Transverse colon (tissue), 4 donors: ENCODE results near the gene TOP2B. TPM values are rescaled to one million over a fixed set of nuclear protein-coding genes. Genes with fewer than 3 reads are reported as not detected.

ENCODE experiments used
- DNase-seq: peaks from one replicate; pipeline ENCODE4 v3.0.0-alpha.2; 2019
- H3K27ac ChIP-seq, 4 donors: fragments of 200-600 bp; sonication (generic); 2 replicates each; pipeline ENCODE4 v1.5.1; 2016 to 2018; ENCODE audit warnings: inconsistent platforms in 4 of 4
- H3K27me3 ChIP-seq: fragments of 200-600 bp; sonication (generic); 2 replicates; pipeline ENCODE4 v1.5.1; 2017; ENCODE audit warnings: inconsistent platforms
- H3K36me3 ChIP-seq, 4 donors: fragments of 200-600 bp; sonication (generic); 2 replicates each; pipeline ENCODE4 v1.5.1; 2017 to 2019; ENCODE audit warnings: inconsistent platforms in 4 of 4
- H3K4me1 ChIP-seq, 4 donors: fragments of 200-600 bp; sonication (generic); 2 replicates each; pipeline ENCODE4 v1.5.1; 2017 to 2020; ENCODE audit warnings: inconsistent platforms in 4 of 4
- H3K4me3 ChIP-seq, 4 donors: fragments of 200-600 bp; sonication (generic); 1 replicate in 1 of 4; 2 replicates in 3 of 4; pipeline versions ENCODE4 v1.5.1 to v1.6.1; 2017 to 2019; ENCODE audit warnings: inconsistent platforms in 4 of 4
- H3K9me3 ChIP-seq, 2 donors: fragments of 200-600 bp; sonication (generic); 2 replicates each; pipeline ENCODE4 v1.5.1; 2017 to 2019; ENCODE audit warnings: inconsistent platforms in 2 of 2
- EP300 ChIP-seq: sonication (generic); formaldehyde crosslinking; IDR thresholded peaks from one replicate; pipeline ENCODE4 v1.6.1; 2017; ENCODE audit warnings: antibody characterized with exemption, low read depth
- POLR2A ChIP-seq: fragments of 450-650 bp; IDR thresholded peaks from one replicate; pipeline ENCODE4 v1.6.1; 2016; ENCODE audit warnings: antibody characterized with exemption, mild to moderate bottlenecking, moderate library complexity
- POLR2AphosphoS5 ChIP-seq, 3 donors: sonication (generic); formaldehyde crosslinking; IDR thresholded peaks; one replicate each; pipeline ENCODE4 v1.6.1; 2016; ENCODE audit warnings: antibody characterized with exemption in 3 of 3
- WGBS, 2 donors: methylation state at CpG; one replicate each; pipeline ENCODE4 v1.1.5; 2018; ENCODE audit warnings: low coverage in 1 of 2; 5-methylcytosine and 5-hydroxymethylcytosine counted together
- in situ Hi-C, 4 donors: fragments of 200-750 bp; cut with MboI; loops; one replicate each; pipeline versions ENCODE4 v1.15.0 to v1.15.1; 2017; ENCODE audit warnings: low sequenced_read_pairs in 3 of 4, low pct_ligation_motif_present in 1 of 4, low pct_unique_long_range_greater_than_20kb in 1 of 4
- intact Hi-C: fragments of 100-400 bp; cut with DNase I; formaldehyde crosslinking; loops from one replicate; pipeline ENCODE4 v1.15.1; 2023; ENCODE audit warnings: low total_unique reads
- total RNA-seq, 4 donors: library from RNA; depleted of rRNA; stranded (reverse); fragments of >200 nt; gene quantifications; one replicate each; pipeline ENCODE4 v1.1.0, GENCODE V29; 2016
- TF ChIP-seq, protein P1 (sequence below), 5 experiments: fragments of 200-600 bp in 3 of 5; fragments of 450-650 bp in 2 of 5; sonication (generic) in 3 of 5; IDR thresholded peaks; 1 replicate in 2 of 5; 2 replicates in 3 of 5; pipeline ENCODE4 v1.5.1; 2016 to 2017; ENCODE audit warnings: antibody characterized with exemption in 5 of 5, inconsistent platforms in 3 of 5, mild to moderate bottlenecking in 2 of 5, moderate library complexity in 1 of 5

The TOP2B gene
- total RNA-seq, 4 donors from 2014 or later = 37.4 to 104 (median 71.5) TPM

DNA sequence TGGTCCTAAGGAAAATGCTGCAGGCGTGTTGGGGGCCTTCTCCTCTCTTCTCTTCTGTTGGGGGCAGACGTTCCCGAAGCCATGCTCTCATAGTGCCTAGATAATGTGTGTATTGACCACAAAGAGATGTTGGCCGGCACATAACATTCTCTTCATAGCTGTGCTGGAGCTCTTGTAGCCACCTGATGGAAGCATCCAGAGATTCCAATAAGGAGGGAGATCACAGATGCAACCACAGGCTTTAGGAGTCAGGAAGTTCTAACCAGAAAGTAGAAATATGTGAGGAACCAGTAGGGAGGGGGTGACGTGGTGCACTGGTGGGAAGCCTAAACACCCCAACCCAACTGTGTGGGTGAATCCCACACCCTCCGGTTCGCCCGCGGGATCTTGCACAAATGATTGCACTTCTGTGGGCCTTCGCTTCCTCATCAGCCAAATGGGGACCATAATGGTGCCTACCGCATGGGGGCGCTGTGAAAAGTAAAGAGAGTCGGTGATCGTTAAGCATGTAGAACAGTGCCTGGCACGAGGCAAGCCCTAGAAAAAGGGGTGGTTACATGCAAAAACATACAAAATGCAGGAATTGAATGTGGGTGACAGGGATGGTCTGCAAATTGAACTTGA, 87.8 kb downstream of the TOP2B start:
- H3K4me1 ChIP-seq = no peaks in the 10 kb centered on the region
- intact Hi-C loops = no loop called here
- DNase-seq = no peak
- no peaks in the 10 kb centered on the region for H3K36me3 ChIP-seq
- TF ChIP-seq POLR2A (no peak), POLR2AphosphoS5 (IDR thresholded peaks at IDR 0.05) (no peak), EP300 (no peak)
- TF ChIP-seq, protein P1, sequence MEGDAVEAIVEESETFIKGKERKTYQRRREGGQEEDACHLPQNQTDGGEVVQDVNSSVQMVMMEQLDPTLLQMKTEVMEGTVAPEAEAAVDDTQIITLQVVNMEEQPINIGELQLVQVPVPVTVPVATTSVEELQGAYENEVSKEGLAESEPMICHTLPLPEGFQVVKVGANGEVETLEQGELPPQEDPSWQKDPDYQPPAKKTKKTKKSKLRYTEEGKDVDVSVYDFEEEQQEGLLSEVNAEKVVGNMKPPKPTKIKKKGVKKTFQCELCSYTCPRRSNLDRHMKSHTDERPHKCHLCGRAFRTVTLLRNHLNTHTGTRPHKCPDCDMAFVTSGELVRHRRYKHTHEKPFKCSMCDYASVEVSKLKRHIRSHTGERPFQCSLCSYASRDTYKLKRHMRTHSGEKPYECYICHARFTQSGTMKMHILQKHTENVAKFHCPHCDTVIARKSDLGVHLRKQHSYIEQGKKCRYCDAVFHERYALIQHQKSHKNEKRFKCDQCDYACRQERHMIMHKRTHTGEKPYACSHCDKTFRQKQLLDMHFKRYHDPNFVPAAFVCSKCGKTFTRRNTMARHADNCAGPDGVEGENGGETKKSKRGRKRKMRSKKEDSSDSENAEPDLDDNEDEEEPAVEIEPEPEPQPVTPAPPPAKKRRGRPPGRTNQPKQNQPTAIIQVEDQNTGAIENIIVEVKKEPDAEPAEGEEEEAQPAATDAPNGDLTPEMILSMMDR (IDR thresholded peaks at IDR 0.05) = no peak
- WGBS, 2 donors = 75 to 85% methylated on average over 4 to 15 of the region's 15 CpGs
- in situ Hi-C loops = loop anchor here (25.0 kb wide), 4 partner anchors 565 to 815 kb away; no protein-coding TSS in a partner anchor
- no peaks in the 10 kb centered on the region for H3K27me3 ChIP-seq
- no peak overlapping the region for H3K27ac ChIP-seq
- no peaks in the 10 kb centered on the region for H3K9me3 ChIP-seq
- H3K4me3 ChIP-seq = no peak overlapping the region

DNA sequence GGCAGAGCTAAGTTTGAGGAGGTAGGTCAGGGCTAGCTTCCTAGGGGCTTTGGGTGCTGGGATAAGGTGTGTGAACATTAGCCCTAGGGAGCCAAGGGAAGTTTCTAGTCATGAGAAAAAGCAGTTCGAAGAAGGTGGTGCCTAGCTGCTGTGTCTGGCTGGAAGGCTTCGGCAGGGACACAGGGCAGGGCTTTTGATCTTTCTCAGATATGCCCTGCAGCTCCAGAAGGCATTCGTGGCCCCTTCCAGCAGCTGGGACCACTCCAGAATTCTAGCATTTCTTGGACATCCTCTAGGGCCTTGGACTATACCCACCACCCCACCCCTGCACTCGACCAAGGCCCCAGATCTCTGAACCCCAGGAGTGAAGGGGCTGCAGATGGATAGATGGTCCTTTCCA, 88.6 kb downstream of the TOP2B start:
- WGBS, 2 donors = 81% methylated on average over 4 of the region's 4 CpGs; no CpG with 5 or more reads in 1 of the 2 donors
- in situ Hi-C loops = loop anchor here (25.0 kb wide), 4 partner anchors 564 to 814 kb away; no protein-coding TSS in a partner anchor
- no peak overlapping the region for H3K27ac ChIP-seq

DNA sequence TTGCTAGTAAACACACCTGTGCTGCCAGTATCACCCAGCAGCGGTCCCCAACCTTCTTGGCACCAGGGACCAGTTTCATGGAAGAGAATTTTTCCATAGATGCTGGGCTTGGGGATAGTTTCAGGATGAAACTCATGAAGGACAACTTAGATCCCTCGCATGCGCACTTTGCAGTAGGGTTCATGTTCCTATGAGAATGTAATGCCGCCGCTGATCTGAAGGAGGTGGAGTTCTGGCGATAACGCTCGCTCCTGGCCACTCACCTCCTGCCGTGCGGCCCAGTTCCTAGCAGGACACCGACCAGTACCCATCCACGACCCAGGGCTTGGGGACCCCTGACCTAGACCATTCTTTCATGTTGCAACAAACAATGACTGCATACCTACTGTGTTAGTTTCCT, 89.7 kb downstream of the TOP2B start:
- H3K27ac ChIP-seq = no peak overlapping the region
- no peaks in the 10 kb centered on the region for H3K9me3 ChIP-seq
- DNase-seq = no peak
- in situ Hi-C loops (loop anchor here (25.0 kb wide), 4 partner anchors 563 to 813 kb away; no protein-coding TSS in a partner anchor), intact Hi-C loops (no loop called here)
- no peaks in the 10 kb centered on the region for H3K27me3 ChIP-seq
- H3K4me1 ChIP-seq = no peaks in the 10 kb centered on the region
- no peak for TF ChIP-seq EP300
- no peak for TF ChIP-seq POLR2AphosphoS5 (IDR thresholded peaks at IDR 0.05)
- TF ChIP-seq, protein P1 (IDR thresholded peaks at IDR 0.05) = no peak
- no peak for TF ChIP-seq POLR2A
- no peak overlapping the region for H3K4me3 ChIP-seq
- 90% methylated on average over 12 of the region's 12 CpGs; no CpG with 5 or more reads in 1 of the 2 donors for WGBS, 2 donors
- no peaks in the 10 kb centered on the region for H3K36me3 ChIP-seq

More for the DNA sequence above, 88.6 kb downstream of the TOP2B start:
- Histone ChIP-seq H3K4me1 (no peaks in the 10 kb centered on the region), H3K36me3 (no peaks in the 10 kb centered on the region), H3K27me3 (no peaks in the 10 kb centered on the region), H3K4me3 (no peak overlapping the region), H3K9me3 (no peaks in the 10 kb centered on the region)
- intact Hi-C loops = no loop called here
- no peak for DNase-seq
- TF ChIP-seq POLR2AphosphoS5 (IDR thresholded peaks at IDR 0.05) (no peak), EP300 (no peak), POLR2A (no peak)
- TF ChIP-seq, protein P1 (IDR thresholded peaks at IDR 0.05) = no peak

DNA sequence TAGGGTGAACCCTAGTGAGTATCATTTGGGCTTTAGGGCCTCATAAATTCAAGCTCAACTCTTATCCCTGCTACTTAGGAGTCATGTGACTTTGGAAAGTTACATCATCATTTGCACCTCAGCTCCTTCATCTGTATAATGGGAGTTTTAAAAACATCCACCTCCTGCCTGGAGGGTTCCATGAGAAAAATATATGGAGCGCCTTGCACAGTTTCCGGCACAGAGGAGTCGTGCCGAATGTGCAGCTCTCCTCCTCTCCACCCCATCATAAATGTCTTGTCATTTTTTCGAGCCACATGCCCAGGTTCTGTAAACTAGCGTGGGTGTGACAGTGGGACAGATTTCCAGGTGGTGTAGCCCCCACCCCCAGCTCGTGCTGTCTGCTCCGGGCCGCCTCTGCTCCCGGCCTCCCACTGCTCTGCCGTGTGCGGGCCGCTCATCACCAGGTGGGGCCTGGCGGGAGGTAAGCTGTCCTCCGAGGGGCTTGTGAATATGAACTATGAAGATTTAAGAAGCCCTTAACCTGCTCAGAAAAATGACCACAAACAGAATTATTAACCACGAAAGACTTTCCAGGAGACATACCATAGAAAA, 90.4 kb downstream of the TOP2B start:
- no peak for DNase-seq
- H3K27ac ChIP-seq = no peak overlapping the region
- WGBS, 2 donors = 95% methylated on average over 16 of the region's 16 CpGs; no CpG with 5 or more reads in 1 of the 2 donors
- no peaks in the 10 kb centered on the region for H3K27me3 ChIP-seq
- H3K4me3 ChIP-seq = no peak overlapping the region
- no peaks in the 10 kb centered on the region for H3K36me3 ChIP-seq
- in situ Hi-C loops = no loop called here
- H3K4me1 ChIP-seq = no peaks in the 10 kb centered on the region
- H3K9me3 ChIP-seq = no peaks in the 10 kb centered on the region
- TF ChIP-seq, protein P1 (IDR thresholded peaks at IDR 0.05) = no peak
- no peak for TF ChIP-seq POLR2A
- no peak for TF ChIP-seq POLR2AphosphoS5 (IDR thresholded peaks at IDR 0.05)
- no peak for TF ChIP-seq EP300
- intact Hi-C loops = no loop called here
